Muscle layer of duodenum (tissue), 2 donors: ENCODE results near the gene RPUSD4.

Source experiments
- H3K27ac ChIP-seq: one replicate; pipeline ENCODE4 v1.7.0; 2013; ENCODE audit warnings: mild to moderate bottlenecking, low read length
- H3K27me3 ChIP-seq: one replicate; pipeline ENCODE4 v1.7.0; 2013; ENCODE audit warnings: low read depth, mild to moderate bottlenecking, control low read depth, low read length
- H3K36me3 ChIP-seq, 2 donors: one replicate each; pipeline ENCODE4 v1.7.0; 2013; ENCODE audit warnings: low read length in 2 of 2, control low read depth in 1 of 2, mild to moderate bottlenecking in 1 of 2; ENCODE audit not compliant: insufficient read depth in 2 of 2, control insufficient read depth in 1 of 2
- H3K4me1 ChIP-seq, 2 donors: one replicate each; pipeline ENCODE4 v1.7.0; 2013; ENCODE audit warnings: low read length in 2 of 2, mild to moderate bottlenecking in 2 of 2, control low read depth in 1 of 2, moderate library complexity in 1 of 2; ENCODE audit not compliant: insufficient read depth in 2 of 2, control insufficient read depth in 1 of 2
- H3K4me3 ChIP-seq, 2 donors: one replicate each; pipeline ENCODE4 v1.7.0; 2013; ENCODE audit warnings: low read length in 2 of 2, low read depth in 1 of 2, mild to moderate bottlenecking in 1 of 2
- H3K9me3 ChIP-seq, 2 donors: one replicate each; pipeline ENCODE4 v1.7.0; 2013; ENCODE audit warnings: low read length in 2 of 2, control low read depth in 1 of 2, mild to moderate bottlenecking in 1 of 2; ENCODE audit not compliant: control insufficient read depth in 1 of 2
- donor health status: healthy.

Gene RPUSD4

DNA sequence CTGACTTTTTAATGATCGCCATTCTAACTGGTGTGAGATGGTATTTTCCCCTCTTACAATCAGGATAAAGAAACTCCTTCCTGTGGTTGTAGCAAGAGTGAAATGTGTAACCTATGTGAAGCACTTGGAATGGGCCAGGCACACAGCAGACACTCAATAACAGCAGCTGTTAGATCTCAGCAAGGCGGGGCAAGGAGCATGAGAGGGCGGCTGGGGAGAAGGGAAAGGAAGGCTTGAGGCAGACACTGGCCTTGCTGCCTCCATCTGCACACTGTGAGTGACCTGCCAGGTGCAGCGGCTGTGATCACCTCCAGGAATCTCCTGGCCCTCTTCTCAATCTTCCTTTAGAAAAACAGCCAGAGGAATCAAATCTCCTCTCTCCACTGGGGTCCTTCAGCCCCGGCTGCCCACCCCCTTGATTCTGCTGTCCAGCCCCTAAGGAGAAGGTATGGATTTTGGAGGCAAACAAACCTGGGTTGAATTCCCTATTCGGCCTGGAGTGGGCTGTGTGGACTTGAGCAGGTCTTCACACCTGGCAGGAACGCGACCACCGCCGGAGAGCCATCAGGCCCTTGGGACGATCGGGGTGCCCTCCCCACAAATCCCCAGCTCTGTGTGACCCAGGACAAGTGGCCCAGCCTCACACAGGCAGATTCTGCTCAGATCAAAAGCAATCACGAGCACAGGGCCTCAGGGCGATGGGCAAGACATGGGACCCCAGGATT lies 49.0 kb downstream of the RPUSD4 start:
- H3K36me3 ChIP-seq: no peaks in the 10 kb centered on the region
- H3K4me3 ChIP-seq: no peak overlapping the region
- no peaks in the 10 kb centered on the region for H3K9me3 ChIP-seq
- no peak overlapping the region for H3K27ac ChIP-seq
- H3K4me1 ChIP-seq: peaks cover 0 to 24% of the 10 kb centered on the region in 2 donors
- H3K27me3 ChIP-seq: no peaks in the 10 kb centered on the region

DNA sequence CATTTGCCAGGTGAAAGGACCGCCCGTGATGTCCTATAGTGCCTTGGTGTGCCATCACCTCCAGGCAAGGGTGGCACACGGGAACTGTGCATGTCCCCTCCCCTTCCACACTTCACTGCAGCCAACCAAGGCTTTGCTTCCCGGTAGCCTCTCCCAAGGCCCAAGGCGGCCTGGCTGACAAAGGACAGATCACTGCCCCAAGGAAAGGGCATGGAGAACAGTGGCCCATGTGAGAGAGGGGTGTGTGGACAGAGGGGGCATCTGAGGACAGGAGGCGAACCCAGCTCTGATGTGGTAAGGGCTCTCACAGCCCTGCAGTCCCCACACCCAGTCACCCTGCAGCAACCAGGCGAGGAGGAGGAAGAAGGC lies 50.4 kb downstream of the RPUSD4 start:
- Histone ChIP-seq H3K4me3 (no peak overlapping the region), H3K27me3 (no peaks in the 10 kb centered on the region), H3K9me3 (no peaks in the 10 kb centered on the region), H3K36me3 (no peaks in the 10 kb centered on the region), H3K27ac (no peak overlapping the region), H3K4me1 (peaks cover 0 to 23% of the 10 kb centered on the region in 2 donors)

GRCh38 chr11:126160345-126161022 lies 51.0 kb downstream of the RPUSD4 start:
- Histone ChIP-seq H3K27me3 (no peaks in the 10 kb centered on the region), H3K27ac (no peak overlapping the region), H3K4me3 (no peak overlapping the region), H3K36me3 (no peaks in the 10 kb centered on the region), H3K4me1 (peaks cover 0 to 18% of the 10 kb centered on the region in 2 donors), H3K9me3 (no peaks in the 10 kb centered on the region)

DNA sequence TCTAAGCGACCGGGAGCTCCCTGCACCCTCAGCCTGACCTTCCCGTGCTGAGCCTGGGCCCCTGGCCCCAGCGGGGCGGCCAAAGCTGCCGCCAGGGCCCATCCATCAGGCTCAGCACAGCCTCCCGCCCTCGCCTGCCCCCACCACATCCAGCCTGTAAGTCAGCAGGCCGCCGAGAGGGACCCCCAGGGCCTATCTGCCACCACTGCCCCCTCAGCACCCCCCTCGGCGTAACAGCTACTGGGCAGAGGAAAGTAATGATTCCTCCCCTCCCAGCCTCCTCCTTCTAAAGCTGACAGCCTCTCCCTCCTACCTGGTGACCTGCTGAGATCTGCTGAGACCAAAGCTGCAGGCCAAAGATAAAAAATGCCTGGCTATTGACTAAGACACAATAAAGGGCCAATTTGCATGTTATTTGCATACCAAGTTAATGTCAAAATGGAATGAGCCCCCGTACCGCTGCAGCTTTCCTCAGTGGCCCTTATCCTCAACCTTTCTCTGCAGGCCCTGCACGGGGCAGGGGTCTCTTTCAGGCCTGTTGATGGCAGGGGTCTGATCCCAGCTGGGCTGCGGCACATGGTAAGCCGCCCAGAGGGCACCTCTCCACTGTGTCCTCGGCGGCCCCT lies 51.6 kb downstream of the RPUSD4 start:
- Histone ChIP-seq H3K36me3 (no peaks in the 10 kb centered on the region), H3K4me3 (no peak overlapping the region), H3K27ac (no peak overlapping the region), H3K4me1 (peaks cover 0 to 13% of the 10 kb centered on the region in 2 donors), H3K9me3 (no peaks in the 10 kb centered on the region), H3K27me3 (no peaks in the 10 kb centered on the region)

DNA sequence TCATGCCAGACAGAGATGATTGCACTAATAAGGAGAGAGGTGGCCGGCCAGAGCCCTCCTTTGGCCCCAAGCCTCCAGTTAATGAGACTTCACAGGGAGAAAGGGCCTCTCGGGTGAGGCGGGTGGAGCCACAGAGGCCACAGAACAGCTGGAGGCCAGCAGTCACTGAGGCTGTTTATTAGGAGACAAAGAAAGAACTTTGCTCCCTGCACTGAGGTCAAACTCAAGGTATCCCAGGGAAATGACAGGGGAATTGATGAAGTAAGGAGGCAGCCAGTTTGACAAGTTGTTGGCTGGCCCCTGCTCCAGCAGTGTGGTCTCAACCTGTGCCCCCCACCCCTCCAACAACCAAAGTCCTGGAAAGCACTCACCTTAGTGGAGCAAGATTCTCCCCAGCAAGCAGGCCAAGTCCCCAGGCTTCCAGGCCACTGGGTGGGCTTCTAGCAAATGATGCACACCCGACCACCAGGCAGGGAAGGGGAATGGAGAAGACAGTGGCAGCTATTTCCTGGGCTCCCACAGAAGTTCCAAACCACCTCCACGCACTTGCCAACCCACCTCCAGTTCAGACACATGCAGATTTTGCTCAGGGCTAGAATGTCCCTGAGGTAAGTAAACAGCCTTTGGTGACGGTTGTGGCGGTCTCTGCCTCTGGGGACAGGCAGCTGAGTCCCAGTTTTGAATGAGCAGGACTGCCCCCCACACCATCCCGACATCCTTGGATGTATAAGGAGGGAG lies 53.2 kb downstream of the RPUSD4 start:
- no peaks in the 10 kb centered on the region for H3K27me3 ChIP-seq
- H3K4me1 ChIP-seq: peaks cover 0 to 8% of the 10 kb centered on the region in 2 donors
- H3K4me3 ChIP-seq: no peak overlapping the region
- no peaks in the 10 kb centered on the region for H3K9me3 ChIP-seq
- H3K36me3 ChIP-seq: no peaks in the 10 kb centered on the region
- no peak overlapping the region for H3K27ac ChIP-seq

- no peak overlapping the region for H3K27ac ChIP-seq
These were observed 54.0 kb downstream of the RPUSD4 start for GRCh38 chr11:126157326-126158030.

GRCh38 chr11:126156814-126157213 lies 54.6 kb downstream of the RPUSD4 start:
- Histone ChIP-seq H3K27me3 (no peaks in the 10 kb centered on the region), H3K4me1 (no peaks in the 10 kb centered on the region), H3K27ac (no peak overlapping the region), H3K9me3 (peaks cover 0 to 4% of the 10 kb centered on the region in 2 donors), H3K4me3 (no peak overlapping the region), H3K36me3 (no peaks in the 10 kb centered on the region)

More at GRCh38 chr11:126157326-126158030, 54.0 kb downstream of the RPUSD4 start:
- H3K4me3 ChIP-seq: no peak overlapping the region
- H3K27me3 ChIP-seq: no peaks in the 10 kb centered on the region
- H3K4me1 ChIP-seq: peaks cover 0 to 4% of the 10 kb centered on the region in 2 donors
- no peaks in the 10 kb centered on the region for H3K9me3 ChIP-seq
- H3K36me3 ChIP-seq: no peaks in the 10 kb centered on the region

GRCh38 chr11:126155402-126156187 lies 55.9 kb downstream of the RPUSD4 start:
- Histone ChIP-seq H3K36me3 (no peaks in the 10 kb centered on the region), H3K27ac (no peak overlapping the region), H3K27me3 (no peaks in the 10 kb centered on the region), H3K9me3 (peaks cover 0 to 4% of the 10 kb centered on the region in 2 donors), H3K4me3 (no peak overlapping the region), H3K4me1 (no peaks in the 10 kb centered on the region)

GRCh38 chr11:126154691-126155090 lies 56.8 kb downstream of the RPUSD4 start:
- Histone ChIP-seq H3K27ac (no peak overlapping the region), H3K27me3 (no peaks in the 10 kb centered on the region), H3K36me3 (no peaks in the 10 kb centered on the region), H3K9me3 (peaks cover 0 to 4% of the 10 kb centered on the region in 2 donors), H3K4me3 (no peak overlapping the region), H3K4me1 (no peaks in the 10 kb centered on the region)

GRCh38 chr11:126153972-126154371 lies 57.5 kb downstream of the RPUSD4 start:
- Histone ChIP-seq H3K9me3 (peaks cover 0 to 4% of the 10 kb centered on the region in 2 donors), H3K27ac (no peak overlapping the region), H3K4me3 (no peak overlapping the region), H3K27me3 (no peaks in the 10 kb centered on the region), H3K36me3 (no peaks in the 10 kb centered on the region), H3K4me1 (no peaks in the 10 kb centered on the region)
